Renal cortex interstitium (tissue), 3 donors: ENCODE data around the gene CHST1. TPM values are rescaled to one million over a fixed set of nuclear protein-coding genes. Genes with fewer than 3 reads are reported as not detected.

Experiments used
- polyA plus RNA-seq, 3 donors: library from polyadenylated mRNA; unstranded; fragments of 120-200 nt; gene quantifications; one replicate each; pipeline ENCODE4 v1.2.1, GENCODE V29; 2013; ENCODE audit not compliant: insufficient read length in 3 of 3

The CHST1 gene
- polyA plus RNA-seq, 3 donors = 8.7 to 13.6 (median 12.2) TPM

Other genes with a start within 250 kb of the CHST1 start
- gene SLC35C1, start 139.5 kb upstream of the CHST1 start, polyA plus RNA-seq = 1 to 10 TPM; 6.9 to 9.2 (median 7.6) TPM
- gene CRY2, start 181.9 kb upstream of the CHST1 start, polyA plus RNA-seq = 10 to 100 TPM; 24.8 to 32.8 (median 26.0) TPM
- 10 to 100 TPM in 2 of 3 donors, 1 to 10 TPM in 1; 9.0 to 13.0 (median 12.9) TPM for gene MAPK8IP1, start 220.0 kb upstream of the CHST1 start, polyA plus RNA-seq
- gene FREY1, start 241.6 kb upstream of the CHST1 start, polyA plus RNA-seq = under 1 TPM in 2 of 3 donors, not detected in 1; 0.25 to 0.66 TPM